WTC11 (cell line): ENCODE measurements around the gene TMEM145. TPM values are rescaled to one million over a fixed set of nuclear protein-coding genes. Genes with fewer than 3 reads are reported as not detected.
A peak's percentile ranks its signal among the peaks of the same experiment; 100 is the strongest.

Experiments used
- ATAC-seq: fragments of 200-7000 bp; cut with Tn5 transposase; 2 replicates; pipeline ENCODE4 v1.10.0; 2021; ENCODE audit warnings: mild to moderate bottlenecking, moderate library complexity
- CTCF ChIA-PET: fragments of 300-600 bp; sonication (Branson Sonifier 250); formaldehyde crosslinking; loops from one replicate; lab custom pipeline; 2021; ENCODE audit warnings: antibody characterized with exemption; lab: Charles Lee
- POLR2A ChIA-PET: fragments of 350-600 bp; sonication (Branson Sonifier 250); formaldehyde crosslinking; loops from one replicate; lab custom pipeline; 2021; ENCODE audit warnings: antibody characterized with exemption; lab: Charles Lee
- DNase-seq: peaks from one replicate; pipeline ENCODE4 v3.0.0; 2021; ENCODE audit warnings: low spot score
- H3K27ac Mint-ChIP-seq: 2 replicates; pipeline ENCODE4 v1.8.0; 2021; ENCODE audit warnings: mixed read lengths
- H3K27me3 Mint-ChIP-seq: 2 replicates; pipeline ENCODE4 v1.8.0; 2021; ENCODE audit warnings: low read depth, mild to moderate bottlenecking, moderate library complexity, mixed read lengths
- H3K36me3 Mint-ChIP-seq: 2 replicates; pipeline ENCODE4 v1.8.0; 2021; ENCODE audit warnings: mixed read lengths
- H3K4me1 Mint-ChIP-seq: 2 replicates; pipeline ENCODE4 v1.8.0; 2022; ENCODE audit warnings: mixed read lengths
- H3K4me3 Mint-ChIP-seq: 2 replicates; pipeline ENCODE4 v1.8.0; 2021; ENCODE audit warnings: mild to moderate bottlenecking, moderate library complexity, mixed read lengths
- H3K9me3 Mint-ChIP-seq: 2 replicates; pipeline ENCODE4 v1.8.0; 2021; ENCODE audit warnings: mixed read lengths
- ATF1 ChIP-seq: sonication (generic); formaldehyde crosslinking; IDR thresholded peaks from 2 replicates; pipeline ENCODE4 v1.8.1; 2023; ENCODE audit warnings: mild to moderate bottlenecking, moderate library complexity, missing genetic modification reagents
- ELF4 ChIP-seq: sonication (generic); formaldehyde crosslinking; IDR thresholded peaks from 2 replicates; pipeline ENCODE4 v1.8.1; 2022; ENCODE audit warnings: low read depth, mild to moderate bottlenecking, moderate library complexity, missing genetic modification reagents
- GABPB1 ChIP-seq: sonication (generic); formaldehyde crosslinking; IDR thresholded peaks from 2 replicates; pipeline ENCODE4 v1.8.1; 2023; ENCODE audit warnings: mild to moderate bottlenecking, missing genetic modification reagents
- IRF2 ChIP-seq: sonication (generic); formaldehyde crosslinking; IDR thresholded peaks from 2 replicates; pipeline ENCODE4 v1.8.0; 2022; ENCODE audit warnings: low read depth, missing genetic modification reagents, borderline replicate concordance
- NFE2L1 ChIP-seq: sonication (generic); formaldehyde crosslinking; IDR thresholded peaks from 2 replicates; pipeline ENCODE4 v1.8.1; 2023; ENCODE audit warnings: missing genetic modification reagents
- NFYB ChIP-seq: sonication (generic); formaldehyde crosslinking; conservative IDR thresholded peaks from 2 replicates; pipeline ENCODE4 v1.8.0; 2022; ENCODE audit warnings: low read depth, missing genetic modification reagents
- NR3C1 ChIP-seq: sonication (generic); formaldehyde crosslinking; conservative IDR thresholded peaks from 2 replicates; pipeline ENCODE4 v1.8.1; 2023; ENCODE audit warnings: low read depth, mild to moderate bottlenecking, missing genetic modification reagents
- RELA ChIP-seq: sonication (generic); formaldehyde crosslinking; IDR thresholded peaks from 2 replicates; pipeline ENCODE4 v1.8.1; 2022; ENCODE audit warnings: missing genetic modification reagents, mild to moderate bottlenecking, borderline replicate concordance
- STAT6 ChIP-seq: sonication (generic); formaldehyde crosslinking; conservative IDR thresholded peaks from 2 replicates; pipeline ENCODE4 v1.8.1; 2023; ENCODE audit warnings: mild to moderate bottlenecking, low read depth, missing genetic modification reagents, moderate library complexity
- ZNF281 ChIP-seq: sonication (generic); formaldehyde crosslinking; IDR thresholded peaks from 2 replicates; pipeline ENCODE4 v1.8.0; 2023; ENCODE audit warnings: mild to moderate bottlenecking, missing genetic modification reagents
- ZNF317 ChIP-seq: sonication (generic); formaldehyde crosslinking; IDR thresholded peaks from 2 replicates; pipeline ENCODE4 v1.8.1; 2023; ENCODE audit warnings: low read depth, mild to moderate bottlenecking, moderate library complexity, missing genetic modification reagents, borderline replicate concordance
- ZNF512 ChIP-seq: sonication (generic); formaldehyde crosslinking; IDR thresholded peaks from 2 replicates; pipeline ENCODE4 v1.8.1; 2022; ENCODE audit warnings: missing genetic modification reagents, borderline replicate concordance
- total RNA-seq: library from RNA; stranded (reverse); gene quantifications from 3 replicates; pipeline ENCODE4 v1.2.3, GENCODE V29; 2021
- TF ChIP-seq, protein P1 (sequence below): sonication (generic); formaldehyde crosslinking; IDR thresholded peaks from 2 replicates; pipeline ENCODE4 v1.8.1; 2022; ENCODE audit warnings: low read depth, mild to moderate bottlenecking, moderate library complexity, missing genetic modification reagents, borderline replicate concordance
- TF ChIP-seq, protein P2 (sequence below): sonication (generic); formaldehyde crosslinking; IDR thresholded peaks from 2 replicates; pipeline ENCODE4 v1.8.0; 2022; ENCODE audit warnings: mild to moderate bottlenecking, missing genetic modification reagents

TMEM145 gene
- total RNA-seq, 1 experiment from 2014 or later = 6.9 TPM

- peak overlapping the region; percentile 21; the same call in 1 of the 2 replicates for H3K27ac Mint-ChIP-seq
- peaks cover 27% of the 10 kb centered on the region for H3K4me1 Mint-ChIP-seq
- no peak for DNase-seq
- POLR2A ChIA-PET = interaction anchor here (1.3 kb wide), 1 partner anchor 67 kb away, joined by 7 read pairs; no protein-coding TSS in a partner anchor
- no peaks in the 10 kb centered on the region for H3K9me3 Mint-ChIP-seq
- CTCF ChIA-PET = interaction anchor here (0.7 to 1.1 kb wide), 4 partner anchors 9 to 66 kb away, joined by 3 to 5 read pairs (median 4); no protein-coding TSS in a partner anchor
- TF ChIP-seq NR3C1 (CRISPR knock-in tag) (no peak), ZNF281 (no peak), STAT6 (no peak), ZNF317 (no peak), ZNF512 (CRISPR knock-in tag) (no peak), ELF4 (CRISPR knock-in tag) (no peak), RELA (CRISPR knock-in tag) (no peak), GABPB1 (no peak), NFE2L1 (CRISPR knock-in tag) (no peak), IRF2 (CRISPR knock-in tag) (no peak)
- TF ChIP-seq, protein P1, sequence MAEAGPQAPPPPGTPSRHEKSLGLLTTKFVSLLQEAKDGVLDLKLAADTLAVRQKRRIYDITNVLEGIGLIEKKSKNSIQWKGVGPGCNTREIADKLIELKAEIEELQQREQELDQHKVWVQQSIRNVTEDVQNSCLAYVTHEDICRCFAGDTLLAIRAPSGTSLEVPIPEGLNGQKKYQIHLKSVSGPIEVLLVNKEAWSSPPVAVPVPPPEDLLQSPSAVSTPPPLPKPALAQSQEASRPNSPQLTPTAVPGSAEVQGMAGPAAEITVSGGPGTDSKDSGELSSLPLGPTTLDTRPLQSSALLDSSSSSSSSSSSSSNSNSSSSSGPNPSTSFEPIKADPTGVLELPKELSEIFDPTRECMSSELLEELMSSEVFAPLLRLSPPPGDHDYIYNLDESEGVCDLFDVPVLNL (CRISPR knock-in tag) = no peak
- TF ChIP-seq, protein P2, sequence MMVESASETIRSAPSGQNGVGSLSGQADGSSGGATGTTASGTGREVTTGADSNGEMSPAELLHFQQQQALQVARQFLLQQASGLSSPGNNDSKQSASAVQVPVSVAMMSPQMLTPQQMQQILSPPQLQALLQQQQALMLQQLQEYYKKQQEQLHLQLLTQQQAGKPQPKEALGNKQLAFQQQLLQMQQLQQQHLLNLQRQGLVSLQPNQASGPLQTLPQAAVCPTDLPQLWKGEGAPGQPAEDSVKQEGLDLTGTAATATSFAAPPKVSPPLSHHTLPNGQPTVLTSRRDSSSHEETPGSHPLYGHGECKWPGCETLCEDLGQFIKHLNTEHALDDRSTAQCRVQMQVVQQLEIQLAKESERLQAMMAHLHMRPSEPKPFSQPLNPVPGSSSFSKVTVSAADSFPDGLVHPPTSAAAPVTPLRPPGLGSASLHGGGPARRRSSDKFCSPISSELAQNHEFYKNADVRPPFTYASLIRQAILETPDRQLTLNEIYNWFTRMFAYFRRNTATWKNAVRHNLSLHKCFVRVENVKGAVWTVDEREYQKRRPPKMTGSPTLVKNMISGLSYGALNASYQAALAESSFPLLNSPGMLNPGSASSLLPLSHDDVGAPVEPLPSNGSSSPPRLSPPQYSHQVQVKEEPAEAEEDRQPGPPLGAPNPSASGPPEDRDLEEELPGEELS (CRISPR knock-in tag) = no peak
- H3K27me3 Mint-ChIP-seq = no peaks in the 10 kb centered on the region; the same call in none of the 2 replicates
- H3K4me3 Mint-ChIP-seq = no peak overlapping the region
- ATAC-seq = no peak
- H3K36me3 Mint-ChIP-seq = peaks cover 9% of the 10 kb centered on the region
These were observed 9.2 kb upstream of the TMEM145 start for GRCh38 chr19:42303876-42304275.

DNA sequence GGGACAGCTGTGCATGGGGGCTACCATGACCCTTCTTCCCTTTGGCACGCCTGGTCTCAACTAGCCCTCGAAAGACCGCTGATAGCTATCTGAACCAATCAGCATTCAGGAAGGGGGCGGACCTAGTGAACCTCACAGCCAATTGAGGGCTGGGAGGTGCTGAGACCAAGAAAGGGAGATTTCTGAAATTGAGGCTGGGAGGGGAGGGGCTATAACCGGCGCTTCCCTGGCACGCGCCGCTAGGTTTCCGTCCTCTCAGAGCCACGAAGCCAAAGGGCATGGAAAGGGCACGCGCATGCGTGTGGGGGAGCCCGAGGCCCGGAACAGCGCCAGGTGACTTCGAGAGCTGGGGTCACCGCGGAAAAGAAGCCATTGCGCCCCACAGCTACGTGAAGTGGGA lies 6.5 kb upstream of the TMEM145 start:
- no peak overlapping the region for H3K27ac Mint-ChIP-seq
- ATAC-seq = peak; percentile 36
- ChIA-PET POLR2A (no interaction called here), CTCF (interaction anchor here (1.0 to 2.3 kb wide), 6 partner anchors 12 to 117 kb away, joined by 3 to 8 read pairs (median 4); no protein-coding TSS in a partner anchor)
- H3K27me3 Mint-ChIP-seq = no peaks in the 10 kb centered on the region; the same call in none of the 2 replicates
- H3K4me1 Mint-ChIP-seq = peaks cover 20% of the 10 kb centered on the region
- no peak overlapping the region for H3K4me3 Mint-ChIP-seq
- TF ChIP-seq NFYB (CRISPR knock-in tag) (peak; percentile 47; the same call in 1 of the 2 replicates), ATF1 (CRISPR knock-in tag) (no peak)
- DNase-seq = peak; percentile 50
- no peaks in the 10 kb centered on the region for H3K36me3 Mint-ChIP-seq
- no peaks in the 10 kb centered on the region for H3K9me3 Mint-ChIP-seq
